Measurements from ENCODE around the gene SP2.

SP2 gene

DNA sequence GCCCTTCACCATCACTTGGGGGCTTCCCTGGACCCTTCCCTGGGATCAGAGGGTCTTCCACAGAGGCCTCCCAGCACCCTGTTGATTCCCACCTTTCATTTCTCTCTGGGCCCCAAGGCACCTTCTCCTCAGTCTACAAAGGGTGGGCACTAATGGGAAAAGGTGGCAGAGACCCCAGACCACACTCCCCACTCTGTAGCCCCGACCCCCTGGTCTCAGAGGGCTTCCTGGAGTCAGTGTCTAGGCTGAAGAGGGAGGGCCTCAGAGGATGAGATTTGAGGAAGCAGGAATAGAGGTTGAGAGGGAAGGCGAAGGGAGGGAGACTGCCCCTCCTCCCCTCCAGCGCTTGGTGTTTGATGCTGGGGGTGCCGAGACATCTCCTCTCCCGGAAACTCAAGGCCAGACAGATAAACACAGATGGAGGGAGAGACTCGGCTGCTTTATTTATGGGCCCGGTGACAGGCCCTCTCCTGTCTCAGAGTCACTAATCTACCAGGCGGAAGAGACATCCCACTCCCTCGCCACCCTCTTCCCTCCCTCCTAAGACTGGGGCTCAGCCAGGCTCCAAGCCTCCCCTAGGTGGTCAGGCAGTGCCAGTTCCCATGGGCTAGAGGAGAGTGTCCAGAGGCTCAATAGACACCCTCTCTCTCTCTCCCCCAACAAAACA lies 18.5 kb upstream of the SP2 start:
- FAIRE-seq (no peak), DNase-seq (ENCODE audit: insufficient read length, low spot score) (no peak)
- no peak for TF ChIP-seq POLR2A (IDR thresholded peaks at IDR 0.05; ENCODE audit: low read depth, low read length)

DNA sequence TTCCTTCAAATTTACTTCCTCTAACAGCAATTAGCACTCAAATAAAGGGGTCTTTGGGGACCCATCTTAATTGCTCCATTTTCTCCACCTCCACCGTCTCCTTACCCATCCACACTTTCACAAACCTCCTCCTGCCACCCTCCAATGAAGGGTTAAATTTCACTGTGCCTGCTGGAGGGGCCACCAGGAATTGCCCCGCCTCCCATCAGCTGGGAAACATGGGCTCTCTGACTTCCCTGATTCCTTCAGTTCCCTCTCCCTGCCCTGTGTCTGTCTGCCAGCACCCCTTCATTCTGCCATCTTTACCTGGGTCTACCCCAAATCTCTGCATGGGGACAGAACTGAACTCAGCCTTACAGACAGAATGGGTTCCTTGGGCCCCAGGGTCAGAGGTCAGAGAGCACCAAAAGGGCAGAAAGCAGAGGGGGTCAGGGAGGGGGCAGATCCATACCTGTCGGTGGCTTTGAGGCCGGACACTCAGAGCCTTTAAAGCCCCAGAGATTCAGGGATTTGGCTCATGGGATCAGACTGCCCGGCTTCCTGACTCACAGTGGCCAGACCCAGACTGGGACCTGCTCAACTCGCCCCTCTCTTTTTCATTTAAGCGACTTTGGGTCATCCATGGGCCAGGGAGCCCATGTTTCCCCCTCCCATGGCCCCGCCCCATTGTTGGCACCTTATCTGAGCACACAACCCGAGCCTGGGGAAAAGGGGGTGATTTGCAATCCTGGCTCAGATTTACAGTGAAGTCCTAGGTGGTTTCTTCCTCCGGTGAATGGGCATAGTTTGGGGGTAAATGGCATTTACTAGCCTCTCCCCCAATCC lies 17.6 kb upstream of the SP2 start:
- FAIRE-seq (no peak), DNase-seq (ENCODE audit: insufficient read length, low spot score) (no peak)
- TF ChIP-seq POLR2A (IDR thresholded peaks at IDR 0.05; ENCODE audit: low read depth, low read length): no peak

- FAIRE-seq (no peak), DNase-seq (ENCODE audit: insufficient read length, low spot score) (no peak)
- TF ChIP-seq POLR2A (IDR thresholded peaks at IDR 0.05; ENCODE audit: low read depth, low read length): no peak
Measured at GRCh38 chr17:47879028-47879585, 16.9 kb upstream of the SP2 start.

GRCh38 chr17:47879776-47880454 lies 16.1 kb upstream of the SP2 start:
- FAIRE-seq (no peak), DNase-seq (ENCODE audit: insufficient read length, low spot score) (no peak)
- TF ChIP-seq POLR2A (IDR thresholded peaks at IDR 0.05; ENCODE audit: low read depth, low read length): no peak

GRCh38 chr17:47882247-47882646 lies 13.8 kb upstream of the SP2 start:
- FAIRE-seq (no peak), DNase-seq (ENCODE audit: insufficient read length, low spot score) (peak; percentile 42)
- TF ChIP-seq POLR2A (IDR thresholded peaks at IDR 0.05; ENCODE audit: low read depth, low read length): peak; percentile 12; the same call in 1 of the 2 replicates

DNA sequence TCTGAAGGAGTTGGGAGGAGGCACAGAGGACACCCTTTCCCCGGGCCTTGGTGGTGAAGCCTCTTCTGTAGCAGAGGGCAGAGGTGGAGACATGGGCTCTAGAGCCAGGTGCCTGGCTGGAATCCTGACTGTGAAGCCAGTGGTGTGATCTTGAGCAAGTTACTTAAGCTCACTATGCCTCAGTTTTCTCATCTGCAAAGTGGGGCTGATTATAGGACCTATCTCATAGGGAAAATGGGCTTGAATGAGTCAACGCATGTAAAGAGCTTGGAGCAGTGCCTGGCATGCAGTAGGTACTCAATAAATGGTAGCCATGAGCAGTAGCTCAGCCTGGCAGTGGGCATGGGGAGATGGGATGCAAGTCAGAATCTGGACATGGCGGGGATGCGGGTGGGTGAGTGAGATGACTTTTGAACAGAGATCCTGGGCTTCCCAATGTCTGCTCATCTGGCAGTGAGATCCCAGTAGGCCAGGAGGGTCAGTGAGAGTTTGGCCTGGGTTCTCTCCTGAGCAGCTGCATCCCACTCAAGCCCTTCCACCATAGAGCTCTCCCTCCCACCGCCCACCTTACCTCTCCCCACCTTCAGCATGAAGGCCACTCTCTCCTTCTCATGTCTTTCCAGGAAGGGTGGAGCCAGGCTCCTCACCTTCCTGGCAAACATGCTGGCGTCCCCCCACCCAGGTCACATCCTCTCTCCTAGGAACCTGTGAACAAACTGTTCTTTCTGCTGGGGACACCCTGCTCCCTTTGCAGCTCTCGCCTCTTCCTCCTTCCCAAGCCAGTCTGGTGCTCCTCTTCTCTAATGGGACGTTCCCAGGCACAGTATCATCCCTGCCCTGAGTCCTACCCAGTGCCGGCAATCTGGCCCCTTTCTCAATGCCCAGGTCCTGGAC lies 13.1 kb upstream of the SP2 start:
- TF ChIP-seq POLR2A (IDR thresholded peaks at IDR 0.05; ENCODE audit: low read depth, low read length): no peak
- DNase-seq (ENCODE audit: insufficient read length, low spot score) (no peak), FAIRE-seq (no peak)

DNA sequence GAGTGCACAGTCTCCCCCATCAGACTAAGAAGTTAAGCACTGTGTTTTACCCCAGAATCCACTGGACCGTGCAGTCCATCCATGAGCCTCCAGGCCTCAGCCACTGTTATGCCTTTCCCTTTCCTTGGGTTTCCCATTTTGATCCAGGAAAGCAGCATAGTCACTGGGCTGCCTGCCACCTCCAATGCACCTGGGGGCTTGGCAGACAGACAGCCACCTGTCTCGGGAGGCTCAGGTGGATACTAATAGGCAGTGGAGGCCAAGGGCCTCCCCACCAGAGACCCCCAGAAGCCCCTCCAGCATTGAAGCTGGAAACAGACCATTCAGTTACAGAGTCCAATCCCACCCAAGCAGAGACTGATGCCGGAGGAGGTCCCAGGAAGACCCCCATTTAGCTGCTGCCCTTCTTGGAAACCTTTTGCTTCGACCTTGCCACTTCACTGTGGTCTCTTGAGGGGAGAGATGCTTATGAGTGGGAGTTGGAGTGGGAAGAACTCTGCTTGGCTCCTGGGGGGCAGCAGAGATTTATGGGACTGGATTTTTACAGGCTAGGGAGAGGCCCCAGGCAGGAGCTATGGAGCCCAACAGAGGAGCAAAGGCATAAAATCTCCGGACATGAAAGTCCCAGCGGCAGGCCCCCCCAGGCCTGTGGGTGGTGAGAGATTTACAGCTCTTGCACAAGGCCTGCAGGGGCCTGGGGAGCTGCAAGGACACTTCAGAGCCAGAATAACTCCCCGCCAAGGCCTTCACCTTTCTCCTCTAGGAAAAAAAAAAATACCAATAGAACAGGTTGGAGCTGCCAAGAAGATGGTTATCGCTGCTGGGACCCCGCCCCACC lies 12.2 kb upstream of the SP2 start:
- FAIRE-seq (no peak), DNase-seq (ENCODE audit: insufficient read length, low spot score) (no peak)
- no peak for TF ChIP-seq POLR2A (IDR thresholded peaks at IDR 0.05; ENCODE audit: low read depth, low read length)

- FAIRE-seq (no peak), DNase-seq (ENCODE audit: insufficient read length, low spot score) (no peak)
- TF ChIP-seq POLR2A (IDR thresholded peaks at IDR 0.05; ENCODE audit: low read depth, low read length): no peak
Measured at GRCh38 chr17:47884427-47884740, 11.7 kb upstream of the SP2 start.

- FAIRE-seq (no peak), DNase-seq (ENCODE audit: insufficient read length, low spot score) (no peak)
- no peak for TF ChIP-seq POLR2A (IDR thresholded peaks at IDR 0.05; ENCODE audit: low read depth, low read length)
Measured at GRCh38 chr17:47884905-47885730, 10.9 kb upstream of the SP2 start.

- FAIRE-seq (no peak), DNase-seq (ENCODE audit: insufficient read length, low spot score) (no peak)
- TF ChIP-seq POLR2A (IDR thresholded peaks at IDR 0.05; ENCODE audit: low read depth, low read length): no peak
Measured at GRCh38 chr17:47888293-47888692, 7.7 kb upstream of the SP2 start.

DNA sequence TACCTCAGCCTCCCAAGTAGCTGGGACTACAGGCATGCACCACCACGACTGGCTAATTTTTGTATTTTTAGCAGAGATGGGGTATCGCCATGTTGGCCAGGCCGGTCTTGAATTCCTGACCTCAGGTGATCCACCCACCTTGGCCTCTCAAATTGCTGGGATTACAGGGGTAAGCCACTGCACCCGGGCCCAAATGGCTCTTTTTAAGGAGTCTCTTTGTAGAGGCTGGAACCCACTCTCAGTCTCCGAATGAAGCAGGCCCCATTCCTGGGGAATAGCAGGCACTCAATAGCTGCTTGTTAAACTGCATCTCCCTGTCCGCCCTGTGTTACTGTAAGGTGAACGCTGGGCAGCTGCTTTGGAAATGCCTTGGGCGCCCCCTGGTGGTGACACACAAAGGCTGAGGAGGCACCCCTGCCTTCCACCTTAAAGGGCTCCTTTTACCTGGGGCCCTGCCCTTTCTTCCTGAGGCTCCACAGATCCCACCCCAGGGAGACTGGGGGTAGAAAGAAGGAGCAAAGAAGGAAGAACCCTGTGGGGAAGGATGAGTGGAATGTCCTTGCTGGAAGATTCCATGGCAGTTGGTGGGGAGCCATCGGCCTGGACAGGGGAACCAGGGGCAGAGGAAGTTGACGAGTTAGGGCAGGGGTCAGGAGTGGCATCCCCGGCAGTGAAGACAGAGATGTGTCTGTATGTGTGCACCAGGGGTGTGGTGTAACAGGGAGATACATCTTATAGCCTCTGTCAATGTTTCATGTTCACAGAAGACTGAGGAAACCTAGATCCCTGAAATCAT lies 6.1 kb upstream of the SP2 start:
- TF ChIP-seq POLR2A (IDR thresholded peaks at IDR 0.05; ENCODE audit: low read depth, low read length): no peak
- FAIRE-seq: peak; percentile 50
- peak; percentile 82 for DNase-seq (ENCODE audit: insufficient read length, low spot score)
